HepG2 (cell line): Measurements from ENCODE around the gene CKAP5. TPM values are rescaled to one million over a fixed set of nuclear protein-coding genes. Genes with fewer than 3 reads are reported as not detected.
A peak's percentile ranks its signal among the peaks of the same experiment; 100 is the strongest.

Source experiments
- BCL6 ChIP-seq: IDR thresholded peaks from 2 replicates; pipeline ENCODE4 v1.6.1; 2016; ENCODE audit warnings: missing genetic modification reagents, missing compliant biosample characterization
- CBFB ChIP-seq: sonication (generic); formaldehyde crosslinking; IDR thresholded peaks from 2 replicates; pipeline ENCODE4 v1.4.0; 2020; ENCODE audit warnings: missing genetic modification reagents
- CREB1 ChIP-seq, 2 experiments: fragments of 450-650 bp in 1 of 2; IDR thresholded peaks; 2 replicates each; pipeline ENCODE4 v1.6.1; 2016 to 2017; ENCODE audit warnings: control low read depth in 1 of 2, mild to moderate bottlenecking in 1 of 2, missing compliant biosample characterization in 1 of 2, missing genetic modification characterization in 1 of 2
- ISL2 ChIP-seq: sonication (generic); formaldehyde crosslinking; IDR thresholded peaks from 2 replicates; pipeline ENCODE4 v1.5.0; 2020; ENCODE audit warnings: missing genetic modification reagents
- MED8 ChIP-seq: sonication (generic); formaldehyde crosslinking; IDR thresholded peaks from 2 replicates; pipeline ENCODE4 v1.8.1; 2023; ENCODE audit warnings: mild to moderate bottlenecking, missing genetic modification reagents; ENCODE audit not compliant: insufficient replicate concordance
- PHF20 ChIP-seq: sonication (generic); formaldehyde crosslinking; IDR thresholded peaks from 2 replicates; pipeline ENCODE4 v1.5.0; 2020; ENCODE audit warnings: mild to moderate bottlenecking, missing genetic modification reagents
- RARG ChIP-seq: sonication (generic); formaldehyde crosslinking; IDR thresholded peaks from 2 replicates; pipeline ENCODE4 v1.4.0; 2020; ENCODE audit warnings: low read depth, mild to moderate bottlenecking, missing genetic modification reagents
- SMARCE1 ChIP-seq: fragments of 450-650 bp; IDR thresholded peaks from 2 replicates; pipeline ENCODE4 v1.6.1; 2017; ENCODE audit warnings: borderline replicate concordance
- SOX13 ChIP-seq, 3 experiments: fragments of 450-650 bp in 1 of 3; sonication (generic) in 1 of 3; formaldehyde crosslinking in 1 of 3; IDR thresholded peaks in 2 of 3; conservative IDR thresholded peaks in 1 of 3; 2 replicates each; pipeline versions ENCODE4 v1.5.0 to v1.6.1; 2016 to 2020; ENCODE audit warnings: antibody characterized with exemption in 1 of 3, mild to moderate bottlenecking in 1 of 3, missing compliant biosample characterization in 1 of 3, missing genetic modification reagents in 1 of 3, moderate library complexity in 1 of 3
- SRSF1 ChIP-seq: fragments of 200-400 bp; formaldehyde crosslinking; optimal IDR thresholded peaks from 2 replicates; pipeline ENCODE3; 2017; ENCODE audit warnings: mild to moderate bottlenecking, low read depth, low read length, moderate library complexity
- ZNF24 ChIP-seq: fragments of 450-650 bp; IDR thresholded peaks from 2 replicates; pipeline ENCODE4 v1.6.1; 2017; ENCODE audit warnings: antibody characterized with exemption, mild to moderate bottlenecking
- ZNF256 ChIP-seq: sonication (generic); formaldehyde crosslinking; conservative IDR thresholded peaks from 2 replicates; pipeline ENCODE4 v1.4.0; 2020; ENCODE audit warnings: missing genetic modification reagents
- ZNF274 ChIP-seq: sonication (generic); formaldehyde crosslinking; IDR thresholded peaks from 2 replicates; pipeline ENCODE4 v1.5.1; 2020; ENCODE audit warnings: mild to moderate bottlenecking, missing genetic modification reagents
- ZNF296 ChIP-seq: sonication (generic); formaldehyde crosslinking; conservative IDR thresholded peaks from 2 replicates; pipeline ENCODE4 v1.5.0; 2020; ENCODE audit warnings: mild to moderate bottlenecking, missing genetic modification reagents
- ZNF556 ChIP-seq: sonication (generic); formaldehyde crosslinking; IDR thresholded peaks from 2 replicates; pipeline ENCODE4 v1.4.0; 2020; ENCODE audit warnings: mild to moderate bottlenecking, missing genetic modification reagents, borderline replicate concordance
- ZNF607 ChIP-seq: sonication (generic); formaldehyde crosslinking; IDR thresholded peaks from 2 replicates; pipeline ENCODE4 v1.5.1; 2020; ENCODE audit warnings: missing genetic modification reagents, mild to moderate bottlenecking, borderline replicate concordance
- polyA plus RNA-seq, 8 experiments: library from polyadenylated mRNA; depleted of rRNA in 3 of 8; stranded (reverse) in 7 of 8; unstranded in 1 of 8; fragments of >200 nt; fragmentation: Illumina TruSeq in 4 of 8; extraction: Trizol in 4 of 8; gene quantifications; 2 replicates each; pipeline versions ENCODE4 v1.2.1 to v1.2.3, GENCODE V29; 2011 to 2016; ENCODE audit warnings: low read depth in 4 of 8, missing spikeins in 1 of 8, mixed read lengths in 1 of 8; ENCODE audit not compliant: insufficient read depth in 1 of 8
- total RNA-seq, 5 experiments: library from RNA; depleted of rRNA; stranded (reverse); fragments of >200 nt; fragmentation: Illumina TruSeq; extraction: Trizol; gene quantifications; 2 replicates each; pipeline ENCODE4 v1.2.3, GENCODE V29; 2016; ENCODE audit warnings: low read depth in 1 of 5
- TF ChIP-seq, protein P1 (sequence below): IDR thresholded peaks from 2 replicates; pipeline ENCODE4 v1.6.1; 2016; ENCODE audit warnings: low read depth, control low read depth
- TF ChIP-seq, protein P2 (sequence below): sonication (generic); formaldehyde crosslinking; IDR thresholded peaks from 2 replicates; pipeline ENCODE4 v1.4.0; 2020; ENCODE audit warnings: missing genetic modification reagents, borderline replicate concordance
- TF ChIP-seq, protein P3 (sequence below): conservative IDR thresholded peaks from 2 replicates; pipeline ENCODE4 v1.6.1; 2018; ENCODE audit warnings: missing genetic modification reagents
- TF ChIP-seq, protein P4 (sequence below): sonication (generic); formaldehyde crosslinking; IDR thresholded peaks from 2 replicates; pipeline ENCODE4 v1.5.1; 2020; ENCODE audit warnings: missing genetic modification reagents, mild to moderate bottlenecking, borderline replicate concordance

The CKAP5 gene
- total and polyA plus RNA-seq, 2 of the 13 experiments (the other 11 are each of a cell fraction or from before 2014, with no cell fraction given): 79.2 to 103 TPM

DNA sequence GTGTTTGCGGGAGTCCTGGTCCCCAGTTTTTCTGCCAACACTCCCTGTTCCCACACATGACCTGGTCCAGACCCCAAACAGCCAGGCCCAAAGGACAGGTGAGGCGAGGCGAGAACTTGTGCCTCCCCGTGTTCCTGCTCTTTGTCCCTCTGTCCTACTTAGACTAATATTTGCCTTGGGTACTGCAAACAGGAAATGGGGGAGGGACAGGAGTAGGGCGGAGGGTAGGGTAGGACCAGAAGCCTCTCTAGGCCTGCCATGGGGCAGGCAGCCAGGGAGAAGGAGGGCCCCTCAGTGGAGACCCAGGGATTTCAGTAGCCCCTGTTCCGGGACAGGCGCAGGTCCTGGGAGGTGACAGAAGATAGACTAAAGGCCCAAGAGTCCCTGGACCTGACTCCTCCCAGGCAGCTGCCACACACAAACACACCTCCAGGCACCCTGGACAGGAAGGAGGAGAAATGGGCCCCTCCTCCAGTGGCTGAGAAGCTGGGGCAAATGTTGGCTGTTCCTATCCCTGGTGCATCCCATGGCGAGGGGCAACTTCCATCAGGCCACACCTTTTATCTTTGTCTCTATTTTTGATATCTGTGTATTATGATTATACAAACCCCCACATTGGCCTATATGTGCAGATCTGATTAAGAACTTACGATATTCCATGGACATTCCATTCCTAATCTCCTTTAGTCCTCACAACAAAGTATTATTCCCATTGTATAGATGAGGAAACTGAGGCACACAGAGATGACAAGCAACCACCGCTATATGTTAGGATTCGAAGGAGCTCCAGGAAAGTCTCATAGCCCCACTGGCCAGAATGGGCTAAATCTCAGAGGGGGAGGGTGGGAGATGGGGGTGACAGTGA lies 127.7 kb downstream of the CKAP5 start (continued):
- TF ChIP-seq, protein P1, sequence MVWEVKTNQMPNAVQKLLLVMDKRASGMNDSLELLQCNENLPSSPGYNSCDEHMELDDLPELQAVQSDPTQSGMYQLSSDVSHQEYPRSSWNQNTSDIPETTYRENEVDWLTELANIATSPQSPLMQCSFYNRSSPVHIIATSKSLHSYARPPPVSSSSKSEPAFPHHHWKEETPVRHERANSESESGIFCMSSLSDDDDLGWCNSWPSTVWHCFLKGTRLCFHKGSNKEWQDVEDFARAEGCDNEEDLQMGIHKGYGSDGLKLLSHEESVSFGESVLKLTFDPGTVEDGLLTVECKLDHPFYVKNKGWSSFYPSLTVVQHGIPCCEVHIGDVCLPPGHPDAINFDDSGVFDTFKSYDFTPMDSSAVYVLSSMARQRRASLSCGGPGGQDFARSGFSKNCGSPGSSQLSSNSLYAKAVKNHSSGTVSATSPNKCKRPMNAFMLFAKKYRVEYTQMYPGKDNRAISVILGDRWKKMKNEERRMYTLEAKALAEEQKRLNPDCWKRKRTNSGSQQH (CRISPR knock-in tag): peak; percentile 53; the same call in 1 of the 2 replicates
- TF ChIP-seq, protein P2, sequence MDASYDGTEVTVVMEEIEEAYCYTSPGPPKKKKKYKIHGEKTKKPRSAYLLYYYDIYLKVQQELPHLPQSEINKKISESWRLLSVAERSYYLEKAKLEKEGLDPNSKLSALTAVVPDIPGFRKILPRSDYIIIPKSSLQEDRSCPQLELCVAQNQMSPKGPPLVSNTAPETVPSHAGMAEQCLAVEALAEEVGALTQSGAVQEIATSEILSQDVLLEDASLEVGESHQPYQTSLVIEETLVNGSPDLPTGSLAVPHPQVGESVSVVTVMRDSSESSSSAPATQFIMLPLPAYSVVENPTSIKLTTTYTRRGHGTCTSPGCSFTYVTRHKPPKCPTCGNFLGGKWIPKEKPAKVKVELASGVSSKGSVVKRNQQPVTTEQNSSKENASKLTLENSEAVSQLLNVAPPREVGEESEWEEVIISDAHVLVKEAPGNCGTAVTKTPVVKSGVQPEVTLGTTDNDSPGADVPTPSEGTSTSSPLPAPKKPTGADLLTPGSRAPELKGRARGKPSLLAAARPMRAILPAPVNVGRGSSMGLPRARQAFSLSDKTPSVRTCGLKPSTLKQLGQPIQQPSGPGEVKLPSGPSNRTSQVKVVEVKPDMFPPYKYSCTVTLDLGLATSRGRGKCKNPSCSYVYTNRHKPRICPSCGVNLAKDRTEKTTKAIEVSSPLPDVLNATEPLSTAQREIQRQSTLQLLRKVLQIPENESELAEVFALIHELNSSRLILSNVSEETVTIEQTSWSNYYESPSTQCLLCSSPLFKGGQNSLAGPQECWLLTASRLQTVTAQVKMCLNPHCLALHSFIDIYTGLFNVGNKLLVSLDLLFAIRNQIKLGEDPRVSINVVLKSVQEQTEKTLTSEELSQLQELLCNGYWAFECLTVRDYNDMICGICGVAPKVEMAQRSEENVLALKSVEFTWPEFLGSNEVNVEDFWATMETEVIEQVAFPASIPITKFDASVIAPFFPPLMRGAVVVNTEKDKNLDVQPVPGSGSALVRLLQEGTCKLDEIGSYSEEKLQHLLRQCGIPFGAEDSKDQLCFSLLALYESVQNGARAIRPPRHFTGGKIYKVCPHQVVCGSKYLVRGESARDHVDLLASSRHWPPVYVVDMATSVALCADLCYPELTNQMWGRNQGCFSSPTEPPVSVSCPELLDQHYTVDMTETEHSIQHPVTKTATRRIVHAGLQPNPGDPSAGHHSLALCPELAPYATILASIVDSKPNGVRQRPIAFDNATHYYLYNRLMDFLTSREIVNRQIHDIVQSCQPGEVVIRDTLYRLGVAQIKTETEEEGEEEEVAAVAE (CRISPR knock-in tag): peak; percentile 75; the same call in 1 of the 2 replicates
- TF ChIP-seq ZNF556 (CRISPR knock-in tag) (peak; percentile 50; the same call in 1 of the 2 replicates), ZNF24 (0 out of 2 replicates have a peak, but pooled peaks have one; percentile 6), RARG (CRISPR knock-in tag) (no peak), MED8 (CRISPR knock-in tag) (peak; percentile 92), PHF20 (CRISPR knock-in tag) (peak; percentile 21; the same call in 1 of the 2 replicates), ZNF607 (CRISPR knock-in tag) (peak; percentile 91), BCL6 (CRISPR knock-in tag) (peak; percentile 77), ZNF256 (0 out of 2 replicates have a peak, but pooled peaks have one; percentile 23), ZNF274 (peak; percentile 60; the same call in 1 of the 2 replicates), CREB1 (IDR thresholded peaks at IDR 0.05) (no peak), CREB1 (CRISPR knock-in tag; IDR thresholded peaks at IDR 0.05) (peak; percentile 62; the same call in 1 of the 2 replicates), SOX13 (IDR thresholded peaks at IDR 0.05) (peak; percentile 77), SOX13 (CRISPR knock-in tag; conservative IDR thresholded peaks at IDR 0.05 in 1 of 2, IDR thresholded peaks at IDR 0.05 in 1 of 2) (peak in 1 of 2 experiments; percentile 96; a peak in 2 of 4 replicates), SMARCE1 (no peak), SRSF1 (no peak), CBFB (0 out of 2 replicates have a peak, but pooled peaks have one; percentile 39), ZNF296 (CRISPR knock-in tag) (no peak), ISL2 (CRISPR knock-in tag) (peak; percentile 83)
- TF ChIP-seq, protein P3, sequence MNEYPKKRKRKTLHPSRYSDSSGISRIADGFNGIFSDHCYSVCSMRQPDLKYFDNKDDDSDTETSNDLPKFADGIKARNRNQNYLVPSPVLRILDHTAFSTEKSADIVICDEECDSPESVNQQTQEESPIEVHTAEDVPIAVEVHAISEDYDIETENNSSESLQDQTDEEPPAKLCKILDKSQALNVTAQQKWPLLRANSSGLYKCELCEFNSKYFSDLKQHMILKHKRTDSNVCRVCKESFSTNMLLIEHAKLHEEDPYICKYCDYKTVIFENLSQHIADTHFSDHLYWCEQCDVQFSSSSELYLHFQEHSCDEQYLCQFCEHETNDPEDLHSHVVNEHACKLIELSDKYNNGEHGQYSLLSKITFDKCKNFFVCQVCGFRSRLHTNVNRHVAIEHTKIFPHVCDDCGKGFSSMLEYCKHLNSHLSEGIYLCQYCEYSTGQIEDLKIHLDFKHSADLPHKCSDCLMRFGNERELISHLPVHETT (CRISPR knock-in tag): peak; percentile 57; the same call in 1 of the 2 replicates
- TF ChIP-seq, protein P4, sequence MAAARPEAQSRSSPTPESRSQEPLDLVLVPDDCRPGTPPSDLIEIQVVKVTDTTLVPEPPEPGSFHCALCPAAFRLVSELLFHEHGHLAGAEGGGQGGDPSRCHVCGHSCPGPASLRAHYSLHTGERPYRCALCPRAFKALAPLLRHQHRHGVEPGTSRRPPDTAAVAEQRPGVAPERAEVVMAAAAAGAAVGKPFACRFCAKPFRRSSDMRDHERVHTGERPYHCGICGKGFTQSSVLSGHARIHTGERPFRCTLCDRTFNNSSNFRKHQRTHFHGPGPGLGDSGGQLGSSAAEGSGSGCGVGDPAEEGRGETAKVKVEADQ (CRISPR knock-in tag): 0 out of 2 replicates have a peak, but pooled peaks have one; percentile 50
